NK-92 treated with Interleukin-12 subunit alpha and Interleukin-12 subunit beta, amount 100 ng/mL, for 24 hours (cell line): ENCODE data around the gene ABHD5.
A peak's percentile ranks its signal among the peaks of the same experiment; 100 is the strongest.
"Not testable (repeated sequence)": the region's sequence is repeated elsewhere in the genome, so short reads cannot be mapped to it uniquely, and the experiment has no call there.

Experiments
- DNase-seq: peaks from one replicate; lab custom pipeline; 2025; lab: John Stamatoyannopoulos, UW

Gene ABHD5

GRCh38 chr3:43690400-43691119 lies at the start of gene ABHD5:
TSS of gene ABHD5 (plus strand) at chr3:43690938. CDS start at chr3:43690993, 55 bp downstream.
- DNase-seq, result peak; percentile 82

- no peak for DNase-seq
Observed at GRCh38 chr3:43641306-43642114, 49.2 kb upstream of the ABHD5 start.

GRCh38 chr3:43644443-43644842 lies 46.3 kb upstream of the ABHD5 start:
- no peak for DNase-seq

GRCh38 chr3:43647331-43648166 lies 43.2 kb upstream of the ABHD5 start:
- DNase-seq, result no peak

GRCh38 chr3:43648957-43649356 lies 41.8 kb upstream of the ABHD5 start:
- no peak for DNase-seq

GRCh38 chr3:43649365-43649968 lies 41.3 kb upstream of the ABHD5 start:
- no peak for DNase-seq

- DNase-seq, result no peak
Observed at GRCh38 chr3:43650345-43650744, 40.4 kb upstream of the ABHD5 start.

- DNase-seq, result not testable (repeated sequence)
Observed at GRCh38 chr3:43656390-43656789, 34.3 kb upstream of the ABHD5 start.

GRCh38 chr3:43659250-43659880 lies 31.4 kb upstream of the ABHD5 start:
- DNase-seq, result no peak

GRCh38 chr3:43661376-43661775 lies 29.4 kb upstream of the ABHD5 start:
- not testable (repeated sequence) for DNase-seq

GRCh38 chr3:43665011-43665410 lies 25.7 kb upstream of the ABHD5 start:
- not testable (repeated sequence) for DNase-seq

- no peak for DNase-seq
Observed at GRCh38 chr3:43670635-43671522, 19.9 kb upstream of the ABHD5 start.

- no peak for DNase-seq
Observed at GRCh38 chr3:43674345-43675085, 16.2 kb upstream of the ABHD5 start.

GRCh38 chr3:43675593-43675992 lies 15.1 kb upstream of the ABHD5 start:
- no peak for DNase-seq

- no peak for DNase-seq
Observed at GRCh38 chr3:43676441-43676840, 14.3 kb upstream of the ABHD5 start.

GRCh38 chr3:43678375-43678774 lies 12.4 kb upstream of the ABHD5 start:
- not testable (repeated sequence) for DNase-seq

GRCh38 chr3:43678887-43679449 lies 11.8 kb upstream of the ABHD5 start:
- not testable (repeated sequence) for DNase-seq

GRCh38 chr3:43680857-43681256 lies 9.9 kb upstream of the ABHD5 start:
- not testable (repeated sequence) for DNase-seq

- no peak for DNase-seq
Observed at GRCh38 chr3:43684944-43685343, 5.8 kb upstream of the ABHD5 start.
